Astrocyte (in vitro differentiated cells and primary cell): ENCODE data around the gene SUPT3H. TPM values are rescaled to one million over a fixed set of nuclear protein-coding genes. Genes with fewer than 3 reads are reported as not detected.

ENCODE experiments used
- DNase-seq: peaks from one replicate; pipeline ENCODE4 v3.0.0-alpha.2; 2010; ENCODE audit warnings: low read depth
- FAIRE-seq: peaks from 2 replicates; lab custom pipeline; 2011; peaks lifted over from hg19 to GRCh38; lab: Jason Lieb, UNC
- H2AFZ ChIP-seq: 2 replicates; pipeline ENCODE4 v1.6.0; 2012; ENCODE audit warnings: low read depth, low read length, inconsistent platforms
- H3K27ac ChIP-seq: 2 replicates; pipeline ENCODE4 v1.5.1; 2011; ENCODE audit warnings: low read depth, low read length, inconsistent platforms
- H3K27me3 ChIP-seq: 2 replicates; pipeline ENCODE4 v1.6.0; 2011; ENCODE audit warnings: low read length, inconsistent platforms; ENCODE audit not compliant: insufficient read depth
- H3K36me3 ChIP-seq: 2 replicates; pipeline ENCODE4 v1.5.1; 2011; ENCODE audit warnings: low read length, inconsistent platforms; ENCODE audit not compliant: insufficient read depth
- H3K4me1 ChIP-seq: 2 replicates; pipeline ENCODE4 v1.5.1; 2011; ENCODE audit warnings: low read length, inconsistent platforms; ENCODE audit not compliant: insufficient read depth
- H3K4me2 ChIP-seq: 2 replicates; pipeline ENCODE4 v1.6.0; 2012; ENCODE audit warnings: low read length, inconsistent platforms
- H3K4me3 ChIP-seq: 2 replicates; pipeline ENCODE4 v1.5.1; 2011; ENCODE audit warnings: low read depth, mild to moderate bottlenecking, low read length, inconsistent platforms; ENCODE audit not compliant: insufficient read depth
- H3K79me2 ChIP-seq: 2 replicates; pipeline ENCODE4 v1.6.0; 2012; ENCODE audit warnings: mild to moderate bottlenecking, low read length, inconsistent platforms; ENCODE audit not compliant: insufficient read depth
- H3K9ac ChIP-seq: 2 replicates; pipeline ENCODE4 v1.6.0; 2012; ENCODE audit warnings: mild to moderate bottlenecking, low read length, inconsistent platforms
- H3K9me3 ChIP-seq: 2 replicates; pipeline ENCODE4 v1.5.1; 2012; ENCODE audit warnings: low read depth, mild to moderate bottlenecking, low read length, inconsistent platforms; ENCODE audit not compliant: insufficient read depth
- H4K20me1 ChIP-seq: 2 replicates; pipeline ENCODE4 v1.6.0; 2012; ENCODE audit warnings: low read length, inconsistent platforms; ENCODE audit not compliant: insufficient read depth
- H3K27ac Mint-ChIP-seq: one replicate; pipeline ENCODE4 v1.8.0; 2021; ENCODE audit warnings: mild to moderate bottlenecking, mixed read lengths; ENCODE audit not compliant: unreplicated experiment
- H3K27me3 Mint-ChIP-seq: one replicate; pipeline ENCODE4 v1.8.0; 2021; ENCODE audit warnings: low read depth, mixed read lengths; ENCODE audit not compliant: unreplicated experiment
- H3K36me3 Mint-ChIP-seq: one replicate; pipeline ENCODE4 v1.8.0; 2021; ENCODE audit warnings: low read depth, mixed read lengths; ENCODE audit not compliant: unreplicated experiment
- H3K4me1 Mint-ChIP-seq: one replicate; pipeline ENCODE4 v1.8.0; 2021; ENCODE audit warnings: low read depth, mixed read lengths; ENCODE audit not compliant: unreplicated experiment
- H3K4me3 Mint-ChIP-seq: one replicate; pipeline ENCODE4 v1.8.0; 2021; ENCODE audit warnings: mild to moderate bottlenecking, moderate library complexity, mixed read lengths; ENCODE audit not compliant: unreplicated experiment
- H3K9me3 Mint-ChIP-seq: one replicate; pipeline ENCODE4 v1.8.0; 2021; ENCODE audit warnings: mild to moderate bottlenecking, mixed read lengths; ENCODE audit not compliant: unreplicated experiment
- CTCF ChIP-seq: IDR thresholded peaks from 2 replicates; pipeline ENCODE4 v1.5.1; 2011; ENCODE audit warnings: low read depth, mild to moderate bottlenecking, inconsistent platforms, low read length, moderate library complexity; ENCODE audit not compliant: insufficient read depth
- EZH2 ChIP-seq: IDR thresholded peaks from 2 replicates; pipeline ENCODE4 v1.6.1; 2012; ENCODE audit warnings: mild to moderate bottlenecking, low read length, inconsistent platforms; ENCODE audit not compliant: insufficient read depth
- total RNA-seq: library from RNA; stranded (reverse); gene quantifications from 2 replicates; pipeline ENCODE4 v1.2.1, GENCODE V29; 2021

Gene SUPT3H
- total RNA-seq, 1 donor from 2014 or later: 12.4 TPM

GRCh38 chr6:44926556-44926955 is 451.2 kb downstream of the SUPT3H start:
- FAIRE-seq: no peak
- peaks cover 6% of the 10 kb centered on the region for H3K4me1 Mint-ChIP-seq

DNA sequence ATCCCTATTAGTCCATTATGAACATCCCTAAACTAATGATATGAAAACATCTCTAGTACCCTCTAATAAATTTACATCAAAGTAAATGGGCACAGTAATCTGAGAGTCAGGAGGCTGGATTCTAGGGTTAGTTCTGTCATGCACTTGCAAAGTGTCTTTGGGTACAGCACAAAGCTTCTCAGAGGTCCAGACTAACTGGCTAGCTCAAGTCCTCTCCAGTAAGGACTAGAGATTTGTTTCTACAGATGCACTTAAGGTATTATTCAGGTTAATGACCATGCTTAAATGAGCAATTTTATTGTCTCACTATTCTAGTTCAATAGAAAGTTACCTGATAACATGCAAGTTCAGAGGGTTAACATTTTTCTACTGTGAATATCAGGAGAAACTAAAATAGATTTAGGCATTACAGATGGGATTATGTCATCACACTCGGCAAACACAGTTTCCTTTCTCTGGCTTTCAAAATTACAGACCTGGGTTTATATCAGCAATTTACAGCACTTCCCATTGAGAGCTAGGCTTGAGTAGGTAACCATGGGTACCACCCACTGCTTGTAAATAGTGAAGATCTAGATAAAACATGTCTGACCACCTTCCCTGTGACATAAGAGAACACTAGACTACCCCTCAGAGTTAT is 452.5 kb downstream of the SUPT3H start:
- Histone ChIP-seq H3K27me3 (no peaks in the 10 kb centered on the region), H3K36me3 (no peaks in the 10 kb centered on the region), H3K4me2 (peak overlapping the region; percentile 9), H3K79me2 (no peaks in the 10 kb centered on the region), H3K4me1 (peaks cover 10% of the 10 kb centered on the region), H3K9me3 (no peaks in the 10 kb centered on the region), H3K9ac (peak overlapping the region; percentile 1), H4K20me1 (no peaks in the 10 kb centered on the region), H2AFZ (no peak overlapping the region), H3K4me3 (no peak overlapping the region), H3K27ac (no peak overlapping the region)
- DNase-seq (peak; percentile 66), FAIRE-seq (no peak)
- Mint-ChIP-seq H3K9me3 (no peaks in the 10 kb centered on the region), H3K4me1 (peaks cover 15% of the 10 kb centered on the region), H3K36me3 (no peaks in the 10 kb centered on the region), H3K27ac (no peak overlapping the region), H3K27me3 (no peaks in the 10 kb centered on the region), H3K4me3 (no peak overlapping the region)
- no peak for TF ChIP-seq EZH2
- no peak for TF ChIP-seq CTCF

More at GRCh38 chr6:44926556-44926955, 451.2 kb downstream of the SUPT3H start:
- Mint-ChIP-seq H3K4me3 (no peak overlapping the region), H3K9me3 (no peaks in the 10 kb centered on the region), H3K27me3 (no peaks in the 10 kb centered on the region), H3K27ac (no peak overlapping the region), H3K36me3 (no peaks in the 10 kb centered on the region)
- no peak overlapping the region for H2AFZ ChIP-seq
- H3K9ac ChIP-seq: no peak overlapping the region
- H3K9me3 ChIP-seq: no peaks in the 10 kb centered on the region
- TF ChIP-seq CTCF (no peak), EZH2 (no peak)
- H3K4me3 ChIP-seq: no peak overlapping the region
- H3K4me1 ChIP-seq: no peaks in the 10 kb centered on the region
- H4K20me1 ChIP-seq: no peaks in the 10 kb centered on the region
- no peaks in the 10 kb centered on the region for H3K79me2 ChIP-seq
- no peaks in the 10 kb centered on the region for H3K36me3 ChIP-seq
- peak; percentile 9 for DNase-seq
- no peaks in the 10 kb centered on the region for H3K27me3 ChIP-seq
- H3K27ac ChIP-seq: no peak overlapping the region
- no peak overlapping the region for H3K4me2 ChIP-seq

- Histone ChIP-seq H4K20me1 (no peaks in the 10 kb centered on the region), H3K36me3 (no peaks in the 10 kb centered on the region), H3K9me3 (no peaks in the 10 kb centered on the region), H3K79me2 (no peaks in the 10 kb centered on the region), H2AFZ (no peak overlapping the region), H3K4me3 (no peak overlapping the region), H3K27me3 (no peaks in the 10 kb centered on the region), H3K27ac (no peak overlapping the region), H3K4me1 (peaks cover 10% of the 10 kb centered on the region), H3K4me2 (no peak overlapping the region), H3K9ac (no peak overlapping the region)
- no peaks in the 10 kb centered on the region for H3K27me3 Mint-ChIP-seq
- H3K27ac Mint-ChIP-seq: no peak overlapping the region
- H3K36me3 Mint-ChIP-seq: no peaks in the 10 kb centered on the region
- no peak overlapping the region for H3K4me3 Mint-ChIP-seq
- H3K9me3 Mint-ChIP-seq: no peaks in the 10 kb centered on the region
- DNase-seq (no peak), FAIRE-seq (no peak)
- H3K4me1 Mint-ChIP-seq: peaks cover 15% of the 10 kb centered on the region
- TF ChIP-seq EZH2: no peak
- no peak for TF ChIP-seq CTCF
Observed at GRCh38 chr6:44923444-44923843, 454.3 kb downstream of the SUPT3H start.
